GM04504 (cell line): ENCODE results near the gene RSRC1.
"Not testable (repeated sequence)": the region's sequence is repeated elsewhere in the genome, so short reads cannot be mapped to it uniquely, and the experiment has no call there.

Source experiments
- DNase-seq: peaks from one replicate; pipeline ENCODE4 v3.0.0-alpha.2; 2012; ENCODE audit warnings: low read depth

Gene RSRC1

DNA sequence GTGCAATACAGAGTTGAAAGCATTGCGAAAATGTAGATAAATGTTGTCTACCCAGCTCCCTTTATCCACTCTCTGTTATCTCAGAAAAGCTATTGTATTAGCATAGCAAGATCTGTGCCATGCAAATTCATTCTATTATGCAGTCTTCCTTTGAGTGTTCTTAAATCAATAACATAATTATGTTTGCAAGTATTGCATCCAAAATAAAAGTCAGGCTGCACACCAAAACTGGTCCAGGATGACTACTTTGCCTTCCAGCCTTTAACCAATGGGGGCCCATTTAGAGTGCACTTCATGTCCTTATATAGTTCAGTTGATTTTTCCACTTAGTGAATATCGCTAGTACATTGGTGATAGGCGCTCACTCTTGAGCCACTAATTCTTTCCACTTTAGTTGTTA, 353.7 kb downstream of the RSRC1 start:
- DNase-seq, result no peak

DNA sequence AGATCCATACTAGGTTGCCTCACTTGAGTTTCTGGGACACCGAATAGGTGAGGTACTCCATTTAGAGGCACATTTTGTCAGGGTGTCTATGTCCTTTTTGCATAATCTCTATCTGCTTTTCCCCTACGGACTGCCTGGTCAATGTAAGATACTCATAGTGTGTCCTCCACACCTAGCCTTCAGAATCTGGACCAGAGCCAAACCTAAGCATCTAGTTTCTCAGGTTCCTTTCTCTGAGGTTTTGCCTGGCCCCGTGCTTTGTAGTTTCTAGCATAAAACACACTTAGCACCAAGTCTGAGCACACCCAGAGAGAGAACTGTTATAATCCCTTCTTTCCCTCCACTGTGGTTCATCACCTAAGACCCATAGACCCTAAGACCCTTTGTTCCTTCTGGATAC, 355.2 kb downstream of the RSRC1 start:
- DNase-seq, result no peak

DNA sequence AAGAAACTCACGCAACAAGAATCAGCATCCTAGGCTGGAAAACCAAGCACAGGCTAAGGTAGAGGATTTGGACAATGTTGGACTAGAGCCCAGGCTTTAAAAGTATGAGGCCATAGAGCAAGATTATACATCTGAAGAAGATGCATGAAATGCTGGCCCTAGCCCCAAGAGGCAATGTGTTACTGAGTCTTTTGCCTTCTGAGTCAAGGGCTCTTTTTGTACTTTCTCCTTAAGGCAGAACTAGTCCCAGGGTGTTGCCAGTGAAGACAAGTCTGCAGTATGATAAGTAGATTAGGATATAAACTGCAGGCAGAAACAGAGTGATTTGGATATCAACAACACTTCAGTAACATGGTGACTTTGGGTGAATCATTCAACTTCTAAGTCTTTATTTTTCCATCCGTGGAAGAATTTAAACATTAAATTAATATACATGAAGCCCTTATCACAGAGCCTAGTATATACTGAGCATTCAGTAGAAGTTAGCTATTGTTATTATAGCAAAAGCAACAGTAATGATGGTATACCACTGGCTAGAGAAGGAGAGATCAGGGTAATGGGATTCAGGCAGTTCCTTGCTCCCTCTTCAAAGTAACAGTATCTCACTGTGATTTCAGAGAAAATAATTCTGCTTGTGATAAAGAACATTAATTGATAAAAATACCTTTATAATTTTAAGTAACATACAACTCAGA, 361.2 kb downstream of the RSRC1 start:
- no peak for DNase-seq

DNA sequence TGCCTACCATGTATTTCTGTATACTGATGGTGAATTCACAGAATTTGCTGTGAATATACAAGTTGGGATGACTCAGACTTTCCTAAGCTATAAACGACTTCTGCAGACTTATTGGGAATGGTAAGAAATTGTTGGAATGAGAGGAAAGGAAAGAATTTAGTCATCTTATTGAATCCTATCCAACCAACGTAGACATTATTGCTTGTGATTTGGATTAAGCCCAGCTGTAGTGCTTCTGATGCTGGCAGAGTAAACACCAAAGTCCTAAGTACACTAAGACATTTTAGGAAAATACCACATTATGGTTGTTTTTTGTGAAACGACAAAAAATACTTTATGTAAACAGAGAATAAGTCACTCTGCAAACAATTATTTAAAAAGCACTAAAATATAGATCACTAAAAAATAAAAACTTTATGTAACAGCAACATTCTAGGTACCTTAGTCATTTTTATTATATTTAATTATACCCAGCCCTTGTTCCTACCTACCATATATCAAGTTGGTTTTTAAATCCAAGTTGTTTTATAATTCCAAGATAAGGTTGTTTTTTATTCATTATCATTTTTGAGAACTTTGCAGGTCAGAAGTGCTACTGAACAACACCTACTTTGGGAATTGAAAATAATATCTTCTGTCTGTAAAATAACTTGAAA, 361.9 kb downstream of the RSRC1 start:
- peak; percentile 82 for DNase-seq

DNA sequence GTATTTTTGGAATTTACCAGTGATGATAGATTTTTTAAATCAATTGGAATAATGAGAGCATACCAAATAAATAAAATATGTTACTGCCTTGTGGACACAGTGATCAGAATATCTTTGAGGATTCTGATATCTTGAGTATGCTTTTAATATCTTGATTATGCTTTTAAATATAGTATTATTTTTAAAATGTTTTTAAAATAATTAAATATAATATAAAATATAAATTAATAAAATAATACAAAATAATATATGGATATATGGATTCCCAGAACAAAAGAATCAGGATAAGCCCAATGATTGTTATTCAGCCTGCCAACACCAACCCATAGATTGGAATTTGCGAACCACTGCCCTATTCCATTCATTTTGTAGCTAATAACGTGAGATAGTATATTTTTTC, 369.2 kb downstream of the RSRC1 start:
- no peak for DNase-seq

DNA sequence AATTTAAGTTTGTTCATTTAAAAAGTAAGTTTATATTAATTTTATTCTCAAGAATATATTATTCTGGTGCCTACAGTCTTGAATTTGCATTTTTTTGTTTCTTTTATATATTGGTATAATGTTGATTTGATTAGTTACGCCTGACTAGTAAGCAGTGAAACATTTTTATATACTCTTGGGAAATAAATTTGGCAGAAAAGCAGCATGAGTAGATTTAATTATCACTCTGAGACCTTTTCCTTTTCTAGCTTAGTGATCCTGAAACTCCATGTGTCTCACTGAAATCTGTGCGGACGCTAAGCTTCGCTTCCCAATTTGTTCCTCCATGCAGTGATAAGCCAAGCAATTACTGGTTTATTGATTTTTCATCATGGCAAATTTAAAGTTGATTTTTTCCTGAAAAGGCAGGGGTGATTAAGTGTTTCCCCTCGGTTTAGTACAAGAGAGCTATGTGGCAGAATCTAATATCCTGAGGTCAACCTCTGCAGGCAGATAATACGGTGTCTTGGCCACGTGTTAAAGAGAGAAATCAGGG, 373.9 kb downstream of the RSRC1 start:
- no peak for DNase-seq

DNA sequence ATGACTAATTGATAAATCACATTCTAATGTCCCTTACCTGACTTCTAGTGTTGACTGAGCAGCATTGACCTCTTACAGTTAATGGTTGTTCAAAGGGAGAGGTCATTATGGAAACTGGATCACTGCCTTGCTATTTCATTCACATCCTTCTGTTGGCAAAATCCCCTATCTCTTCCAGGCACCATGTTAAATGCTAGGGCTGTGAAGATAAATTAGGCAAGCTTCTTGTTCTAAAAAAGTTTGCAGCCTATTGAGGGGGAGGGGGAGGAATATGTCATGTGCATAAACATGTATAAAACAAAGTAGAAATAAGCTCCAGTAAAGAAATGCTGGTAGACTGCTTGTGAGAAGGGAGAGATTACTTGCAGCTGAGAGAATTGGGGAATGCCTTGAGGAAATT, 376.3 kb downstream of the RSRC1 start:
- DNase-seq, result no peak

DNA sequence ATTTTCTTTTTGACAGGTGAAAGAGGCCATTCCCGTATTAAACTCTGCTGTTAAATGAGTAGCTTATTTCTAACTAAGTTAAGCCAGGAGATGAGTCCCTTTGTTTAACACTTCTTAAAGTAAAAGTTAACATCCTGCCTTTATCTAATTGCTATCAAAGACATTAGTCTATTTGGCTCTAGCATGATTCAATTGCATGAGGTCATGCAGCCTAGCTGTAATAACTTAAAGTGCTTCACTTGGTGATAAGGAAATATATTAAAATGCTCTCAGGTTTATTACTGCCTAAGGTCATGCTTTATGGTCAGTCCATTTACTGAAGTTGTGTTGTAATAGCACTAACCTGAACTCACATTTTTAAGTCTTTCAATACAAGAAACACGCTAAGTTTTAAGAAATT, 378.8 kb downstream of the RSRC1 start:
- no peak for DNase-seq

DNA sequence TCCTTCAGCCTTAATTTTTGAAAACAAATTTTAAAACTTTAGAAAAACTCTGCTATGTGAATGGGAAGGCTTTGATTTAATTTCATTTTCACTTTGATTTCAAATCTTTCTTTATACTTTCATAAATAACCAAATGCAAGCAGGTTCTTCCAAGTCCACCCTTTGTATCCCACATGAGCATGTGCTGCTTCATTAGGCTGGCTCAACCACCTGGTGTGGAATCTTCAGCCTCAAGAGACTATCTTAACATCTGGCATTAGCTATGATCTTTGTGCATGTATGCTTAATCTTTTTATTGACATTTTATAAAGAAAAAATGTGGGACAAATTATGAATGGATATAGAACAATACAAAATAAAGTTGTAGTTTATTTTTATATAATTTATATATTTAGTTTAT, 379.3 kb downstream of the RSRC1 start:
- no peak for DNase-seq

DNA sequence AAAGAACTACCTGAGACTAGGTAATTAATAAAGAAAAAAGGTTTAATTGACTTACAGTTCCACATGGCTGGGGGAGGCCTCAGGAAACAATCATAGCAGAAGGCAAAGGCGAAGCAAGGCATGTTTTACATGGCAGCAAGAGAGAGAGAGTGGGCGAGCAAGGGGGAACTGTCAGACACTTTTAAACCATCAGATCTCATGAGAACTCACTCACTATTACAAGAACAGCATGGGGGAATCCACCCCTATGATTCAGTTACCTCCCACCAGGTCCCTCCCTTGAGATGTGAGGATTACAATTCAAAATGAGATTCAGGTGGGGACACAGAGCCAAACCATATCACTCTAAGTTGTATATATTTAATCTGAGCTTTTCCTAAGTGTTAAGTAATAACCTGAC, 382.1 kb downstream of the RSRC1 start:
- DNase-seq, result no peak

DNA sequence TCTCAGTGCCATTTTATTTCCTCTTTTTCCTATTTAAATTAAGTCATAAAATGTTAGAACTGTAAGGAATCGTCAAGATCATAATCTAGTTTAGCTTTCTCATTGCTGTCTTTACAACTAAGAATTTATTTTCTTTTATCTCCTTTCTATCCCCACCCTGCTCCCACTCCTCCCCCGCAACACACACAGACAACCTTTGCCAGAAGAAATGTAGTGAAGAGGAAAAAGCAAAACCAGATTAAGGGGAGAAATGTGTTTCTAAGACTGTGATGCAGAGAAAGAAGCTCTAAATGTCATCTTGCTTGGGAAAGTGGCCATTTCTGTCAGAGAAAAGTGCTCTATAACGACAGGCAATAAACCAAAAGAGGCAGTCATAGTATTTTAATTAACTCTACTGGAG, 382.8 kb downstream of the RSRC1 start:
- no peak for DNase-seq

DNA sequence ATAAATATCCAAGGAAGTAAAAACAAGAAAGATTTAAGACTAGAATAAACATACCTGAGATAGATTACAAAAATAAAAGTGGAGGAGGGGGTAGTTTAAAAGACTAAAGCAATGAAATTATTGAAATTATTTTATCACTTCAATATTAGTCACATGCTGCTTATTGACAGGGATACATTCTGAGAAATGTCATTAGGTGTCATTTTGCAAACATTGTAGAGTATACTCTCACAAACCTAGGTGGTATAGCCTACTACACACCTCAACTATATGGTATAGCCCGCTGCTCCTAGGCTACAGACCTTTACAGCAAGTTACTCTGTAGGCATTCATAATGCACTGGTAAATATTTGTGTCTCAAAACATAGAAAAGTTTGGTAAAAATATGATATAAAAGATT, 384.0 kb downstream of the RSRC1 start:
- DNase-seq, result no peak

DNA sequence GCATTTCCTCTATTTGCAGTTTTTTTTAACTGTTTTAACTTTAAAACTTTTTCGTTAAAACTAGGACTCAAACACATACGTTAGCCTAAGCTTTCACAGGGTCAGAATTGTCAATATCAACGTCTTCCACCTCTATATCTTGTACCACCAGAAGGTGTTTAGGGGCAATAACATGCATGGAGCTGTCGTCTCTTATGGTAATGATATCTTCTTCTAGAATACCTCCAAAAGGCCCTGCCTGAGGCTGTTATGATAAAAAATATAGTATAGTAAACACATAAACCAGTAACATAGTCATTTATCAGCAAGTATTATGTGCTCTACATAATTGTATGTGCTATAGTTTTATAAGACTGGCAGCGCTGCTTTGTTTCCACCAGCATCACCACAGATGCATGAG, 384.8 kb downstream of the RSRC1 start:
- no peak for DNase-seq

DNA sequence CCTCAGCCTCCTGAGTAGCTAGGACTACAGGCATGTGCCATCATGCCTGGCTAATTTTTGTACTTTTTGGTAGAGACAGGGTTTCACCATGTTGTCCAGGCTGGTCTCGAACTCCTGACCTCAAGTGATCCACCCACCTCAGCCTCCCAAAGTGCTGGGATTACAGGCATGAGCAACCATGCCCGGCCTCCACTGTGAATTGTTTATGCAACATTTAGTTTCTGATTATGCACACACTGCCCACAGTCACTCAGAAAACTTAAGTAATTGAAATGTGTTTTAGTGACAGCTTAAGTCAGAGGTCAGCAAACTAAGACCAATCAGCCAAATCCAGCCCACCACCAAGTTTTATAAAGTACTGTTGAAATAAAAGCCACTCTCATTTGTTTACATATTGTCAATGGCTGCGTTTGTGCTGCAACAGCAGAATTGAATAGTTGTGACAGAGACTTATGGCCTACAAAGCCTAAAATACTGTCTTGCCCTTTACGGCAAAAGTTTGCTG, 385.6 kb downstream of the RSRC1 start:
- DNase-seq, result not testable (repeated sequence)

DNA sequence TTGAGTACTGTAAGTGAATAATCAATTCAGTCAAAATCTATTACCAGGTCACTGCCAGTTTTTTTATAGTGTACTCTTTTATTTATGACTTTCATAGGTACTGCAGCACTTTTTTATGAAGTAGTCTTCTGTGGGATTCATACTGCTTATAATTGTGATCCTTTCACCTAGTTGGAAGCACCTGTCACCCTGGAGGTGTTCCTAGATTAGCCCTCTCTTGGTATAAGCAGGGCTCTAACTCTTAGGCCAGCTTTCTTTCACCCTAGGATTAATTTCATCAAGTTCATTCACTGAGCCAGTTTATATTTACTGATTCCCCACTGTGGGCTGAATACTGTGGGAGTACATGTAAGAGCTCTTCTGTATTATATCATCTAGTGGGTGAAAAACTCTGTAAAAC, 395.2 kb downstream of the RSRC1 start:
- DNase-seq, result no peak

DNA sequence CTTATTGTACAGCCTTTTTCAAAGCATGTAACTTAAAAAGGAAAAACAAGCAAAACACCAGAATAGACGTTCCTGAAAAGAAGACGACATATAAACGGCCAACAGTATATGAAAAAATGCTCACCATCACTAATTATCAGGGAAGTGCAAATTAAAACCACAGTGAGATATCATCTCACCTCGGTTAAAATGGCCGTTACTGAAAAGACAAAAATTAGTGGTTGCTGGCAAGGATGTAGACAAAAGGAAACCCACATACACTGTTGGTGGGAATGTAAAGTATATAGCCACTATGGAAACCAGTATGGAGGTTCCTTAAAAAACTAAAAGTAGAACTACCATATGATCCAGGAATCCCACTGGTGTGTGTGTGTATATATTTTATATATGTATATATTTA, 396.6 kb downstream of the RSRC1 start:
- DNase-seq, result no peak

DNA sequence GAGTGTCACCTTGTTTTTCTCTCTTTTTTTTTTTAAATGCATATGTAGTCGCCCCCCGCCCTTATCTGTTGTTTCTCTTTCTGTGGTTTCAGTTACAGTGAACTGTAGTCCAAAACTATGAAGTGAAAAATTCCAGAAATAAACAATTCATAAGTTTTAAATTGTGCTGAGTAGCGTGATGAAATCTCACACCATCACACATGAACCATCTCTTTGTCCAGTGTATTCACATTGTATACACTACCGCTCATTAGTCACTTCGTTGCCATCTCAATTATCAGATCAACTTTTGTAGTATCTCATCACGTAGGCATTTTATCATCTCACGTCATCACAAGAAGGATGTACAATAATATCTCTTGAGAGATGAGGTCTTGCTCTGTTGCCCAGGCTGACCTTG, 398.6 kb downstream of the RSRC1 start:
- no peak for DNase-seq

DNA sequence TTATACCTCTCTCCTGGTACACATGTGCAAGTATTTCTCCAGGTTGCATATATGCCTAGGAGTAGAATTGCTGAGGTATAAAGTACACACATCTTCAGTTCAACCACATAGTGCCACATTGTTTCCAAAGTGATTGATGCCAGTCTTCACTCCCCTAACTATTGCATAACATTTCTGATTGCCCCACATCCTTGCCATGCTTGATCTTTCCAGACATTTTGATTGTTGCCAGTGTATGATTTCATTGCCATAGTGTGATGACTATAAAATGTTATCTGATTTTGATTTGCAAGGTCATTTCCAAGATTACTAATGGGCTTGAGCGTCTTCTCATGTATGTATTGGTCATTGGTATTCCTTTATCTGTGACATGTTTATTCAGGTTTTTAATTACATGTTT, 400.0 kb downstream of the RSRC1 start:
- no peak for DNase-seq

DNA sequence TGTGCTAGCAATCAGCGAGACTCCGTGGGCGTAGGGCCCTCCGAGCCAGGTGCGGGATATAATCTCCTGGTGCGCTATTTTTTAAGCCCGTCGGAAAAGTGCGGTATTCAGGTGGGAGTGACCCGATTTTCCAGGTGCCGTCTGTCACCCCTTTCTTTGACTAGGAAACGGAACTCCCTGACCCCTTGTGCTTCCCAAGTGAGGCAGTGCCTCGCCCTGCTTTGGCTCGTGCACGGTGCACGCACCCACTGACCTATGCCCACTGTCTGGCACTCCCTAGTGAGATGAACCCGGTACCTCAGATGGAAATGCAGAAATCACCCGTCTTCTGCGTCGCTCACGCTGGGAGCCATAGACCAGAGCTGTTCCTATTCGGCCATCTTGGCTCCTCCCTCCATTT, 406.8 kb downstream of the RSRC1 start:
- DNase-seq, result not testable (repeated sequence)

DNA sequence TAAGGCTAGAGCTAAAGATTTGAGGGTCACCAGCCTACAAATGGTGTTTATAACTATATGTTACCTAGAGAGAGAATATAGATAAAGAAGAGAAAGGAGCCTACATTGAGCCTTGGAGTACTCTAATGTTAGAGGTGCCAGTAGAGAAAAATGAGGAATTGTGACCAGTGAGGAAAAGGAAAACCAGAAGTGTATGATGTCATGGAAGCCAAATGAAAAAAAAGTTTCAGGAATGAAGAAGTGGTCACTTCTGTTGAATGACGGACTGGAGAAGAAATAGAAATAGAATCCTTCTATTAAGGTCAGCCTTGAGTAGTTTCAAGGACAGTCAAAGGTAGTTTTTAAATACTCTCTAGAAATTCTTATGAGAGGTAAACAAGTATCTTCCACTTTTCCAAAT, 409.9 kb downstream of the RSRC1 start:
- DNase-seq, result no peak

DNA sequence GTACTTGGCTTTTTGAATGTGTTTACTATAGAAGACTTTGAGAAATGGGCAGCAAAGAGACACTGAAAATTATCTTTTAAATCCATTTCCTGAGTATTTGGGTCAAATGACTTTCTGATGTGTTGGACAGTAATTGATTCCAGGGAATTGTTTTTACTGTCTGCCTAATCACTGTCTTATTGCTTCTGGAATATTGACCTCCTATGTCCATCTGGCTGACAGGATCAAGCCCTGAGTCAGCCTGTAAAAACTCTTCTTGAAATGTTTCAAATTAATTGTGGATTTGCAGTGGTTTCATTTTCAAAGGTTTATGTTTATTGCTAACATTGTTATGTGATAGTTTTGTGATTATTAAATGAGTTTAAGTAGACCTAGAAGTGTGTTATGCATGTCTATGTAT, 410.5 kb downstream of the RSRC1 start:
- peak; percentile 28 for DNase-seq

DNA sequence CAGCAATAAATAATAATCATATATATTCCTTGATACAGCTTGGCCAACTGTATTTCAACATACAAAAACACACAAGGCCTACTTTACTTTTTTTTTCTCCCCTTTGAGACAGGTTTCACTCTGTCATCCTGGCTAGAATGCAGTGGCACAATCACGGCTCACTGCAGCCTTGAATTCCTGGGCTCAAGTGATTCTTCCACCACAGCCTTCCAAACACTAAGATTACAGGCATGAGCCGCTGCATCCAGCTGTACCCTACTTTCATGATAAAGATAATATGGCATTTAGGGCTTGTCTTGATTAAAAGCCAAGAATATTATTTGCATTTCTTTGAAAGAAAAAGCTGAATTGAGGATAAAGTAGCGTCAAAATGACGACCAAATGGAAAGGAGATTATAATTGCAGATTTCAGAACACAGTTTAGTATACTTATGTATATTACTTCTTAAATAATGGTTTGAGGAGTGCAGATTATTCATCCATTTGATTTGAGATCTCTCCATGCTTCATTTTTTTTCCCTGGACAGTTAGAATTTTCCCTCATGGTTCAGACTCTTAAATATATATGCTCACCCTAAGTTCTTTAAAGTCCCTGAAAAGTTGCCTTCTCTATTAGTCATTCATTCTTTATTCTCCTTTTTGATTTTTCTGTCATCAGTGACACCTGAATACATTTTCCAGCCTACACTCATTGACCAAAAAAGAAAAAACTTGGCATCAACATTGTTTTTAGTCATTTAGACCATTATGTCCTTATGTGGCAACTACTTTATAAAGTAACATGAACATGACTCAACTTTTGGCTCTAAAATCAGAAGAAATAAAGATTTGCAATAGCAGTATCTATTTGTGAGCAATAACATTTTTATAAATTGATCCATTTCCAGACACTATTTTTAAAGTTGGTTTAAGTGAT, 412.6 kb downstream of the RSRC1 start:
- peak; percentile 51 for DNase-seq
